Loucy (cell line): ENCODE data around the gene HABP2.

ENCODE experiments used
- H2AFZ ChIP-seq: fragments of 200-600 bp; sonication (generic); 2 replicates; pipeline ENCODE4 v1.6.0; 2016; ENCODE audit warnings: antibody characterized with exemption, mild to moderate bottlenecking, low read length, moderate library complexity
- H3F3A ChIP-seq: fragments of 200-600 bp; 2 replicates; pipeline ENCODE4 v1.6.0; 2016; ENCODE audit warnings: antibody characterized with exemption, low read depth, mild to moderate bottlenecking
- H3K27me3 ChIP-seq: fragments of 200-600 bp; sonication (generic); 2 replicates; pipeline ENCODE4 v1.6.1; 2014; ENCODE audit warnings: low read length, mild to moderate bottlenecking; ENCODE audit not compliant: insufficient read depth, poor library complexity, severe bottlenecking
- H3K36me3 ChIP-seq: fragments of 200-600 bp; sonication (generic); 2 replicates; pipeline ENCODE4 v1.6.1; 2016; ENCODE audit warnings: low read length; ENCODE audit not compliant: insufficient read depth
- H3K4me1 ChIP-seq: fragments of 200-600 bp; sonication (generic); 2 replicates; pipeline ENCODE4 v1.5.1; 2014; ENCODE audit warnings: low read length, mild to moderate bottlenecking; ENCODE audit not compliant: insufficient read depth, poor library complexity, severe bottlenecking
- H3K4me2 ChIP-seq: fragments of 200-600 bp; sonication (generic); 2 replicates; pipeline ENCODE4 v1.6.0; 2014; ENCODE audit warnings: antibody characterized with exemption, low read length, low read depth, mild to moderate bottlenecking; ENCODE audit not compliant: poor library complexity, severe bottlenecking
- H3K4me3 ChIP-seq: fragments of 200-600 bp; sonication (generic); 2 replicates; pipeline ENCODE4 v1.5.1; 2014; ENCODE audit warnings: low read length, mild to moderate bottlenecking, mixed read lengths; ENCODE audit not compliant: poor library complexity, severe bottlenecking
- H3K79me2 ChIP-seq: fragments of 200-600 bp; sonication (generic); 2 replicates; pipeline ENCODE4 v1.6.1; 2014; ENCODE audit warnings: low read length; ENCODE audit not compliant: insufficient read depth
- H3K9ac ChIP-seq: fragments of 200-600 bp; sonication (generic); 2 replicates; pipeline ENCODE4 v1.6.0; 2014; ENCODE audit warnings: mild to moderate bottlenecking, low read depth, low read length, moderate library complexity; ENCODE audit not compliant: poor library complexity, severe bottlenecking
- H3K9me2 ChIP-seq: fragments of 200-600 bp; sonication (generic); replicated peaks from 2 replicates; pipeline ENCODE4 v1.6.1; 2016; ENCODE audit warnings: low read depth, low read length, mixed read lengths
- H3K9me3 ChIP-seq: fragments of 200-600 bp; sonication (generic); 2 replicates; pipeline ENCODE4 v1.6.1; 2014; ENCODE audit warnings: mild to moderate bottlenecking, antibody characterized with exemption, low read length, low read depth; ENCODE audit not compliant: insufficient read depth
- H4K20me1 ChIP-seq: fragments of 200-600 bp; sonication (generic); 2 replicates; pipeline ENCODE4 v1.6.0; 2014; ENCODE audit warnings: antibody characterized with exemption, low read length, mild to moderate bottlenecking; ENCODE audit not compliant: insufficient read depth, poor library complexity, severe bottlenecking
- CTCF ChIP-seq: fragments of 200-600 bp; sonication (generic); conservative IDR thresholded peaks from 2 replicates; pipeline ENCODE4 v1.5.1; 2014; ENCODE audit warnings: mild to moderate bottlenecking, antibody characterized with exemption, low read length
- EZH2phosphoT487 ChIP-seq: fragments of 200-600 bp; IDR thresholded peaks from 2 replicates; pipeline ENCODE4 v1.6.1; 2018; ENCODE audit warnings: antibody characterized with exemption, mild to moderate bottlenecking, moderate library complexity, borderline replicate concordance

Gene HABP2

GRCh38 chr10:113565364-113565763, 12.5 kb downstream of the HABP2 start:
- no peaks in the 10 kb centered on the region for H3K27me3 ChIP-seq
- H4K20me1 ChIP-seq: no peaks in the 10 kb centered on the region
- no peak overlapping the region for H3K9ac ChIP-seq
- H3K36me3 ChIP-seq: no peaks in the 10 kb centered on the region
- no peaks in the 10 kb centered on the region for H3K9me3 ChIP-seq
- H3K79me2 ChIP-seq: no peaks in the 10 kb centered on the region
- peaks cover 6% of the 10 kb centered on the region for H3K4me1 ChIP-seq
- TF ChIP-seq CTCF (no peak), EZH2phosphoT487 (no peak)
- H3K9me2 ChIP-seq: no peaks in the 10 kb centered on the region
- no peaks in the 10 kb centered on the region for H3F3A ChIP-seq
- H3K4me3 ChIP-seq: no peak overlapping the region
- no peak overlapping the region for H3K4me2 ChIP-seq
- H2AFZ ChIP-seq: no peak overlapping the region

GRCh38 chr10:113566888-113567287, 14.0 kb downstream of the HABP2 start:
- H3K9ac ChIP-seq: no peak overlapping the region
- H3K9me3 ChIP-seq: no peaks in the 10 kb centered on the region
- no peak overlapping the region for H3K4me2 ChIP-seq
- H3K4me1 ChIP-seq: peaks cover 6% of the 10 kb centered on the region
- no peaks in the 10 kb centered on the region for H3K79me2 ChIP-seq
- no peaks in the 10 kb centered on the region for H3K9me2 ChIP-seq
- no peak overlapping the region for H3K4me3 ChIP-seq
- TF ChIP-seq CTCF (no peak), EZH2phosphoT487 (no peak)
- no peaks in the 10 kb centered on the region for H3F3A ChIP-seq
- H4K20me1 ChIP-seq: no peaks in the 10 kb centered on the region
- no peak overlapping the region for H2AFZ ChIP-seq
- no peaks in the 10 kb centered on the region for H3K36me3 ChIP-seq
- H3K27me3 ChIP-seq: no peaks in the 10 kb centered on the region

GRCh38 chr10:113569576-113569975, 16.7 kb downstream of the HABP2 start:
- H3K9me3 ChIP-seq: no peaks in the 10 kb centered on the region
- no peaks in the 10 kb centered on the region for H3K36me3 ChIP-seq
- no peaks in the 10 kb centered on the region for H3K4me1 ChIP-seq

More at GRCh38 chr10:113569576-113569975, 16.7 kb downstream of the HABP2 start:
- H2AFZ ChIP-seq: no peak overlapping the region
- no peak overlapping the region for H3K4me2 ChIP-seq
- no peaks in the 10 kb centered on the region for H4K20me1 ChIP-seq
- no peaks in the 10 kb centered on the region for H3F3A ChIP-seq
- no peak overlapping the region for H3K9ac ChIP-seq
- no peak overlapping the region for H3K4me3 ChIP-seq
- no peaks in the 10 kb centered on the region for H3K9me2 ChIP-seq
- TF ChIP-seq CTCF (no peak), EZH2phosphoT487 (no peak)
- H3K27me3 ChIP-seq: no peaks in the 10 kb centered on the region
- H3K79me2 ChIP-seq: no peaks in the 10 kb centered on the region
